GM12878 (cell line): ENCODE results near the gene TMEM38A. TPM values are rescaled to one million over a fixed set of nuclear protein-coding genes. Genes with fewer than 3 reads are reported as not detected.

Experiments used
- ATAC-seq: fragments of 200-7000 bp; cut with Tn5 transposase; 3 replicates; pipeline ENCODE4 v1.9.1; 2020; ENCODE audit warnings: mild to moderate bottlenecking, moderate library complexity
- BruUV-seq: library from RNA; stranded (reverse); fragments of 400-500 nt; replicated peaks from 2 replicates; lab custom pipeline; 2021; lab: Mats Ljungman, UMichigan
- CTCF ChIA-PET: fragments of 300-600 bp; sonication (Branson Sonifier 250); formaldehyde crosslinking; extraction: SDS; loops from one replicate; lab custom pipeline; 2021; ENCODE audit warnings: inconsistent platforms; lab: Yijun Ruan, JAX
- POLR2A ChIA-PET: fragments of 350-600 bp; formaldehyde crosslinking; extraction: SDS; loops from one replicate; lab custom pipeline; 2021; ENCODE audit warnings: inconsistent platforms; lab: Charles Lee
- RAD21 ChIA-PET: fragments of 300-600 bp; sonication (Branson Sonifier 250); formaldehyde crosslinking; loops from one replicate; lab custom pipeline; 2023; ENCODE audit warnings: antibody characterized with exemption; ENCODE audit not compliant: unreplicated experiment; lab: Charles Lee
- SMC1A ChIA-PET: fragments of 300-600 bp; sonication (Branson Sonifier 250); formaldehyde crosslinking; loops from one replicate; lab custom pipeline; 2023; ENCODE audit not compliant: unreplicated experiment, uncharacterized antibody; lab: Charles Lee
- DNase-seq: peaks from one replicate; pipeline ENCODE4 v3.0.0-alpha.2; 2011; ENCODE audit warnings: low read depth, low spot score
- FAIRE-seq: peaks from 3 replicates; lab custom pipeline; 2011; peaks lifted over from hg19 to GRCh38; lab: Jason Lieb, UNC
- H2AFZ ChIP-seq: 2 replicates; pipeline ENCODE4 v1.6.0; 2011; ENCODE audit warnings: low read depth, low read length, control low read depth; ENCODE audit not compliant: control insufficient read depth
- H3K27ac ChIP-seq: 2 replicates; pipeline ENCODE4 v1.5.1; 2011; ENCODE audit warnings: control low read depth; ENCODE audit not compliant: control insufficient read depth, insufficient read depth
- H3K27me3 ChIP-seq, 2 experiments: replicated peaks in 1 of 2; 2 replicates each; pipeline versions ENCODE4 v1.6.0 to v1.6.1; 2011; ENCODE audit warnings: low read length in 1 of 2; ENCODE audit not compliant: control insufficient read depth in 2 of 2, insufficient read depth in 2 of 2
- H3K36me3 ChIP-seq, 2 experiments: 2 replicates each; pipeline ENCODE4 v1.5.1; 2011; ENCODE audit warnings: low read length in 1 of 2; ENCODE audit not compliant: control insufficient read depth in 2 of 2, insufficient read depth in 2 of 2
- H3K4me1 ChIP-seq: 2 replicates; pipeline ENCODE4 v1.6.1; 2011; ENCODE audit warnings: mild to moderate bottlenecking, low read length, moderate library complexity, mixed read lengths; ENCODE audit not compliant: control insufficient read depth, insufficient read depth
- H3K4me2 ChIP-seq: 2 replicates; pipeline ENCODE4 v1.6.0; 2011; ENCODE audit warnings: control low read depth; ENCODE audit not compliant: control insufficient read depth, insufficient read depth
- H3K4me3 ChIP-seq: fragments of 200-600 bp; sonication (generic); 2 replicates; pipeline ENCODE4 v1.5.1; 2016
- H3K79me2 ChIP-seq: 2 replicates; pipeline ENCODE4 v1.6.0; 2011; ENCODE audit warnings: low read length; ENCODE audit not compliant: control insufficient read depth, insufficient read depth
- H3K9ac ChIP-seq: 2 replicates; pipeline ENCODE4 v1.8.0; 2011; ENCODE audit warnings: low read length, control low read depth, mixed read lengths; ENCODE audit not compliant: control insufficient read depth, insufficient read depth
- H3K9me3 ChIP-seq: replicated peaks from 3 replicates; pipeline ENCODE4 v1.5.1; 2011; ENCODE audit warnings: mild to moderate bottlenecking, low read length; ENCODE audit not compliant: control insufficient read depth, insufficient read depth
- H4K20me1 ChIP-seq: 2 replicates; pipeline ENCODE4 v1.6.0; 2011; ENCODE audit not compliant: control insufficient read depth, insufficient read depth
- CREM ChIP-seq: IDR thresholded peaks from 2 replicates; pipeline ENCODE4 v1.6.1; 2014; ENCODE audit warnings: antibody characterized with exemption, low read depth
- EGR1 ChIP-seq, 2 experiments: IDR thresholded peaks; 1 replicate in 1 of 2; 2 replicates in 1 of 2; pipeline ENCODE4 v1.6.1; 2011 to 2012; ENCODE audit warnings: low read depth in 2 of 2, low read length in 2 of 2, borderline replicate concordance in 1 of 2, mild to moderate bottlenecking in 1 of 2, moderate library complexity in 1 of 2
- LARP7 ChIP-seq: fragments of 450-650 bp; IDR thresholded peaks from 2 replicates; pipeline ENCODE4 v1.6.1; 2017; ENCODE audit warnings: mild to moderate bottlenecking
- MLLT1 ChIP-seq: fragments of 450-650 bp; IDR thresholded peaks from 2 replicates; pipeline ENCODE4 v1.6.1; 2016; ENCODE audit warnings: mild to moderate bottlenecking
- SIN3A ChIP-seq: IDR thresholded peaks from 2 replicates; pipeline ENCODE4 v1.6.1; 2012; ENCODE audit warnings: low read depth, low read length, improper control_type of control experiment
- SKIL ChIP-seq: fragments of 450-650 bp; IDR thresholded peaks from 2 replicates; pipeline ENCODE4 v1.6.1; 2017; ENCODE audit warnings: mild to moderate bottlenecking, low read depth, inconsistent platforms; ENCODE audit not compliant: poor library complexity, severe bottlenecking
- SMAD1 ChIP-seq: fragments of 450-650 bp; IDR thresholded peaks from 2 replicates; pipeline ENCODE4 v1.6.1; 2018; ENCODE audit warnings: mild to moderate bottlenecking, low read depth; ENCODE audit not compliant: partially characterized antibody
- SMAD5 ChIP-seq: IDR thresholded peaks from 2 replicates; pipeline ENCODE4 v1.6.1; 2016; ENCODE audit warnings: antibody characterized with exemption, low read depth
- WRNIP1 ChIP-seq: IDR thresholded peaks from 2 replicates; pipeline ENCODE4 v1.6.1; 2011; ENCODE audit warnings: low read depth, low read length, improper control_type of control experiment, borderline replicate concordance
- WGBS: methylation state at CpG from one replicate; pipeline ENCODE4 v1.1.6; 2016; ENCODE audit warnings: low lambda C conversion rate; ENCODE audit not compliant: insufficient replicate concordance, insufficient coverage; ENCODE audit errors: missing lambda C conversion rate; 5-methylcytosine and 5-hydroxymethylcytosine counted together
- in situ Hi-C: fragments of 300-500 bp; cut with MboI; formaldehyde crosslinking; loops from 9 replicates; pipeline ENCODE4 v1.14.3; 2018; ENCODE audit warnings: mixed read lengths
- intact Hi-C: fragments of 100-400 bp; cut with micrococcal nuclease; formaldehyde crosslinking; loops from one replicate; pipeline ENCODE4 v1.14.2; 2022; ENCODE audit not compliant: unreplicated experiment
- polyA plus RNA-seq, 11 experiments: library from polyadenylated mRNA; depleted of rRNA in 4 of 11; unstranded in 6 of 11; stranded (reverse) in 5 of 11; fragments of >200 nt; fragmentation: Nextera tagmentation in 4 of 11; fragmentation: Illumina TruSeq in 1 of 11; extraction: Ambion mirVana in 4 of 11; extraction: Trizol in 1 of 11; gene quantifications; 1 replicate in 1 of 11; 2 replicates in 10 of 11; pipeline versions ENCODE4 v1.2.1 to v1.2.3, GENCODE V29; 2011 to 2016; ENCODE audit warnings: inconsistent platforms in 2 of 11, missing spikeins in 2 of 11, low read depth in 1 of 11
- total RNA-seq, 4 experiments: library from RNA; depleted of rRNA in 3 of 4; stranded (reverse); fragments of >200 nt in 3 of 4; fragmentation: Illumina TruSeq in 1 of 4; extraction: Trizol in 1 of 4; gene quantifications; 2 replicates each; pipeline versions ENCODE4 v1.2.1 to v1.2.3, GENCODE V29; 2013 to 2021

The TMEM38A gene
- total and polyA plus RNA-seq, 10 of the 15 experiments (the other 5 are each of a cell fraction or from before 2014, with no cell fraction given) = 4.5 to 22.2 (median 15.0) TPM

DNA sequence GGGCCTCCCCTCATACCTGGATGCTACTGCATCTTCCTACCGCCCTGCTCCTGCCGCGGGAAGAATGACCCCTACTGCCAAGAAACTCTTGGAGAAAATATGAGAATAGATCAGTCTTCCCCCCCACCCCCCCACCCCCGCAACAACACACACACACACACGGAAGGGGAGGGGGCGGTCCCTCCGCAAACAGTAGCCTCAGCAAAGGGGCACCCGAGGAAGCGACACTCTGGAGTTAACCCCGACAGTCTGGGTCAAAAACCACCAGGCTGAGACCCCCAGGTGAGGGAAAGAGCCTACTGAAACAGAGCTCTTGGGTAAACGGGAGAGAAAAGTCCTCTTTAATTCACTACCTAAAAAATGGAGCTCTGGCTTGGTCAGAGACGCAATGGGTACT lies 34.1 kb upstream of the TMEM38A start:
- peaks cover 6 to 12% of the 10 kb centered on the region in 2 experiments; a peak in 2 of 4 replicates for H3K36me3 ChIP-seq
- peak overlapping the region; percentile 66 for H3K27ac ChIP-seq
- H3K27me3 ChIP-seq = no peaks in the 10 kb centered on the region
- WGBS = 0% methylated on average over 12 of the region's 12 CpGs
- no TSS peak for BruUV-seq
- peaks cover 74% of the 10 kb centered on the region for H3K79me2 ChIP-seq
- ChIA-PET SMC1A (interaction anchor here (1.1 to 10.1 kb wide), 5 partner anchors 9 to 53 kb away, joined by 4 to 164 read pairs (median 9); no protein-coding TSS in a partner anchor), CTCF (interaction anchor here (1.0 to 9.0 kb wide), 3 partner anchors 39 to 274 kb away, joined by 3 to 83 read pairs (median 4); no protein-coding TSS in a partner anchor), POLR2A (interaction anchor here (0.6 to 10.3 kb wide), 8 partner anchors 9 to 543 kb away, joined by 3 to 220 read pairs (median 4); partner anchors contain the start of genes SMIM7 and TMEM38A), RAD21 (interaction anchor here (1.0 to 9.0 kb wide), 3 partner anchors 9 to 83 kb away, joined by 4 to 169 read pairs (median 5); no protein-coding TSS in a partner anchor)
- no peaks in the 10 kb centered on the region; the same call in 2 of the 3 replicates for H3K9me3 ChIP-seq
- no peak overlapping the region for H2AFZ ChIP-seq
- peak in 1 of 2 experiments; percentile 62; a peak in 2 of 3 replicates for TF ChIP-seq EGR1 (IDR thresholded peaks at IDR 0.05; ENCODE audit: borderline replicate concordance in 1 of 2, low read depth in 2 of 2, low read length in 2 of 2)
- TF ChIP-seq SMAD5 = no peak
- peak overlapping the region; percentile 94 for H3K4me3 ChIP-seq
- DNase-seq (no peak), ATAC-seq (no peak), FAIRE-seq (no peak)
- peaks cover 18% of the 10 kb centered on the region for H3K4me1 ChIP-seq
- H3K9ac ChIP-seq = peak overlapping the region; percentile 82
- H3K4me2 ChIP-seq = peak overlapping the region; percentile 77
- no peaks in the 10 kb centered on the region; the same call in 1 of the 2 replicates for H4K20me1 ChIP-seq
- intact Hi-C loops (loop anchor here (5.0 kb wide), 1 partner anchor 36 kb away; the partner anchor contains the start of genes SMIM7 and TMEM38A), in situ Hi-C loops (loop anchor here (5.0 kb wide), 1 partner anchor 39 kb away; no protein-coding TSS in a partner anchor)

DNA sequence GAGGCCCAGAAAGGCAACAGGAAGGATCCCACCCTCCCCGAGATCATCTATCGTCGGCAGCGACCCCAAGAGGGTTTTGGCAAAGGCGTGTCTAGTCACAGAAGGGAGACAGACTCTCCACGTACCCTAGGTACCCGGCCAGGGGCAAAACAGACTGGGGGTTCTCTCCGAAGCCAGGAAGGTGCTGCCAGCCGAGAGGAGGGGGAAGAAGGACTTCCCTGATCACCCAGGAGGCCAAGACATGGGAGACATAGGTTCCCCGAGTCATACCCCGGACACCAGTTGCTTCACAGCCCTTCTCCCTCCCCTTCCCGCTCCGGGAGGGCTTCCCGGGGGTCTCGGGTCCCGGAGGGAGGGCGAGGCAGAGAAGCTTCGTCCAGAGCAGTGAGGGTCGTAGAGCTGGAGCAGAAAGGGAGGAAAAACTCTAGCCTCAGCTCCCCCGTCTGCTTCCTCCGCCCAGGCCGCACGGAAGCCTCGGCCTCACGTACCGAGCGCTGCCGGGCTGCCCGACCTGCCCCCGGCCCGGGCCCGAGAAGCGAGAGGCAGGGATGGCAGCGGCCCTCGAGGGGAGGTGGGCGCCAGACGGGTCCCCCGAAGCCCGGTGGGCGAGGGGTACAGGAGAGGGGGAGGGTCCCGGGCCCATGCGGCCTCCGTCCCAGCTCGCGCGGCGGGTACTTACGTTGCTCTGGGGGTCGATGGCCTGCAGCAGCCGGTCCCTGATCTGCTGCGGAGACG lies 33.6 kb upstream of the TMEM38A start:
- H3K9me3 ChIP-seq = no peaks in the 10 kb centered on the region; the same call in 2 of the 3 replicates
- peak overlapping the region; percentile 77 for H3K4me2 ChIP-seq
- ATAC-seq (no peak), DNase-seq (no peak), FAIRE-seq (no peak)
- WGBS = 1% methylated on average over 40 of the region's 52 CpGs
- H2AFZ ChIP-seq = no peak overlapping the region
- no peaks in the 10 kb centered on the region for H3K27me3 ChIP-seq
- H3K27ac ChIP-seq = peak overlapping the region; percentile 66
- ChIA-PET SMC1A (interaction anchor here (1.1 to 10.1 kb wide), 5 partner anchors 10 to 91 kb away, joined by 3 to 164 read pairs (median 9); no protein-coding TSS in a partner anchor), POLR2A (interaction anchor here (0.6 to 10.3 kb wide), 7 partner anchors 9 to 452 kb away, joined by 3 to 220 read pairs (median 4); partner anchors contain the start of genes SMIM7 and TMEM38A), CTCF (interaction anchor here (1.7 to 9.0 kb wide), 2 partner anchors 40 to 185 kb away, joined by 4 to 83 read pairs; no protein-coding TSS in a partner anchor), RAD21 (interaction anchor here (0.8 to 9.0 kb wide), 7 partner anchors 8 to 98 kb away, joined by 3 to 169 read pairs (median 4); no protein-coding TSS in a partner anchor)
- no peaks in the 10 kb centered on the region; the same call in 1 of the 2 replicates for H4K20me1 ChIP-seq
- in situ Hi-C loops = loop anchor here (5.0 kb wide), 1 partner anchor 40 kb away; no protein-coding TSS in a partner anchor
- peak overlapping the region; percentile 82 for H3K9ac ChIP-seq
- H3K4me1 ChIP-seq = peaks cover 18% of the 10 kb centered on the region
- BruUV-seq = no TSS peak
- intact Hi-C loops = loop anchor here (5.0 kb wide), 1 partner anchor 35 kb away; the partner anchor contains the start of genes SMIM7 and TMEM38A
- peaks cover 68% of the 10 kb centered on the region for H3K79me2 ChIP-seq
- H3K4me3 ChIP-seq = peak overlapping the region; percentile 94
- H3K36me3 ChIP-seq = peaks cover 6 to 12% of the 10 kb centered on the region in 2 experiments; a peak in 2 of 4 replicates
- TF ChIP-seq LARP7 (peak; percentile 54), WRNIP1 (peak; percentile 59; the same call in 1 of the 2 replicates), CREM (no peak), SKIL (no peak), SIN3A (no peak), SMAD1 (no peak), MLLT1 (0 out of 2 replicates have a peak, but pooled peaks have one; percentile 43)
